Astrocyte (in vitro differentiated cells and primary cell): Measurements from ENCODE around the gene CDH13.

Experiments used
- CTCF ChIP-seq: IDR thresholded peaks from 2 replicates; pipeline ENCODE4 v1.5.1; 2011; ENCODE audit warnings: low read depth, mild to moderate bottlenecking, inconsistent platforms, low read length, moderate library complexity; ENCODE audit not compliant: insufficient read depth
- EZH2 ChIP-seq: IDR thresholded peaks from 2 replicates; pipeline ENCODE4 v1.6.1; 2012; ENCODE audit warnings: mild to moderate bottlenecking, low read length, inconsistent platforms; ENCODE audit not compliant: insufficient read depth

- TF ChIP-seq EZH2, result no peak
- no peak for TF ChIP-seq CTCF
Observed at GRCh38 chr16:83769397-83770008, 1142.7 kb downstream of the CDH13 start.
